DMS 273 (cell line): ENCODE measurements around the gene RAD51B.

Source experiments
- DNase-seq: peaks from one replicate; lab custom pipeline; 2025; ENCODE audit not compliant: unreplicated experiment; lab: John Stamatoyannopoulos, UW

The RAD51B gene

DNA sequence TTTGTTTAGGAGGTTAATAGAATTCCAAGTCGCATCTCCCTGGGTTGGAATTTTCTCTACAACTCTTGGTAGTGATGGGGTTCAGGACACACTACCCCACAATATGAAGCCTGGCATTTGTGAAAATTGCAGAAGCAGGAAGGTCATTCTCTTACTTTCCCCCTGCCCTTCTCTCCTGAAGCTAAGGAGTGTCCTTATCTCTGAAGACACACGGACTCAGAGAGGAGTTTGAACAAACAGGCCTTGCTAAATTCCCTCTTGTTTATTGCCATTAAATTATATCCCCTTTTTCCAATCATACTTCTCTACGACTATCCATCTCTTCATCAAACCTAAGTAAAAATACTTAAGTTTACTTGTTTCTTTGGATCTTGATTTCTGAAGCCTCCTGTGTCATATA lies 443.0 kb downstream of the RAD51B start:
- no peak for DNase-seq

DNA sequence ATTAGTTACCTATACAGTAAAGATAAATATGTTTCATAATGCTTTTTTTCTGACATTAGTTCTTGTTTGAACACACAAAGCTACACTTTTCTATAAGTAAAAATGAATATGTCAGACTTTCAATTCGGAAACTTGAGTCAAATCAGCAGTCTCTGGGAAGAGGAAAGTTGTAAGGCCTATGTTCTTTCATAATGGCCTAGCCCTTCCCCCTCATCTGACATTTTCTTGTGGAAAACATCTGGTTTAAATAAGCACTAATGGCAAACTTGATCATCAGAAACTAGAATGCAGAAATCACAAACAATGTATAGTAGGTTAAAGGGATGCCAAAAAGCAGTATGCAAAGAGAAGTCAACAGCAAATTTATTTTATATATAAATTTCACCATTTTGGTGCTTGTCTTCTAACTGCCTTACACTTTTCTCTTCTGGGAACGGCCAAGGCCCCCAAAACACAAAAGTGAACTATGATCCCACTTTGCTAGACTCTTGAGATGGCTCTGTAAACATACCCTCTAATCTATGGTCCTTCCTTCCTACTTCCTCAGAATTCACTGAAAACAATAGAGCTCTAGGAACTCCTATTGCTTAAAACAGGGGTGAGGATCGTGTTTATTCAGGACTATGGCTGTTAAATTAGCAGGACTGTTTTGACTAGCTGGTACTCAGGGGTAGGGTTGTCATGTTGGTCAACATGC lies 444.1 kb downstream of the RAD51B start:
- DNase-seq = no peak

GRCh38 chr14:68264260-68264569 lies 444.6 kb downstream of the RAD51B start:
- DNase-seq = no peak

DNA sequence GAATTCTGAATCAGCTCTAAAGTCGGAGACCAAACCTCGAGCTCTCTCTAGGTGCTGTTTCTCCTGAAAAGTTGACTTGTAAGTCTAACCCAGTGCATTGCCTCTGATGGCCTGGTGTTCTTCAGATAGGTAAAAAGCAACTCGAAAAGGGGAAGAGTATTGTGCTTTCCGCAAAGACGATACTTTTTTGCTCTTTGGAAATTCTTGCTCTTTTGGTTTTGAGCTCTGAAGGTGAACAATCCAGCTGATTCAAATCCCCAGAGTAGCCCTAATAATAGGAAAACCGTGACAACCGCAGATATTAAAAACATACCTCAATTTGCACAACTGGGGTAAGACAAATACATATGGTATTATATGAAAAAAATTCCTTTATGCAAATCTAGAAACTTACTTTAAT lies 447.4 kb downstream of the RAD51B start:
- no peak for DNase-seq

- DNase-seq = no peak
Observed at GRCh38 chr14:68268197-68268596, 448.6 kb downstream of the RAD51B start.

DNA sequence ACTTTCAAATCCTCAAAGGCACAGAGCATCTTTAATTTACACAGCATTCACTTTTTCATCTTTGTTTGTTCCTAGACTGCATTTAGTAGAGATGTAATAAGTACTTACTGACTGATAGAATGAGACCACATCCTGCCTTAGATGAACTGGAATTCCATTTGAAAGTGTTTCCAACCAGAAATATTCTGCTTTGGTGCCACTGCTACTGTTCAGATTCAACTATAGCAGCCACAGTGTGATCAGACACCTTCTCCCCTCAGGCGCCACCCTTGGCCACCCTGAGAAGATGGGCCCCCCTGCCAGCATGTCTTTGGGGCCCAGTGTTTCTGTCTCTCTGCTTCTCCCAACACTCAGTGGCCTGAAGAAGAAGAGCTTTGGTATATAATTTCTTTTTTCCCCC lies 449.1 kb downstream of the RAD51B start:
- DNase-seq = no peak

DNA sequence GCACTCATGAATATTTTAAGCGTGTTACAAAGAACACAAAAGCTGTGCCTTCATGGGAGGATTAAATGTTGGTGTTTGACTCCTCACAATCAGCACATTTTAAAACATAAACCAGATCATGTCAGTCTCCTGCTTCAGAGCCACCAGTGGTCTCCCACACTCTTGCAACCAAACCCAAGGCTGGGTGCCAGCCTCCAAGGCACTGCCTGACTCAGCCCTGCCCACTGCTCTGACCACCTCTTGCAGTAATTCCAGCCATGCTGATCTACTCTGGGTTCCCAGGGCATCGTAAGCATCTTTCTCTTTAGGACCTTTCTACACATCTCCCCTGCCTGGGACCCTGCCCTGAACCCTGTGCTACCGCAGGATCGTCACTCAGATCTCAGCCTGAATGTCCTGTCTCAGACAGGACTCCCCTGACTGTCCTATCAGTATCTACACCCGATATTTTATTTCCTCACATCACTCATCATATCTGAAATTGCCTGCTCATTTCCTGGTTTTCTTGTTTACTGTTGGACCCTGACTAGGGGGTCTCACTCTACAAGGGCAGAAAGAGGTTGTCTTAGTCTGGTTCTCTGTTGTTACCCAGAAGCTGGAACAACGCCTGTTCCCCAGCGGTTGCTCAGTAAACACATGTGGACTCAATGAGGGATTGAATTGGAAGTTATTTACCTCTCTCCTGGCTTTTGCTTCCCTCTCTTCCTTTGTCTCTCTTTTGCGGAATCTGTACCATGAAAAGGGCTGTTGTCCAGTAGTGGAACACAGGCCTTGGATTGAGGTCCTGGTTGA lies 449.8 kb downstream of the RAD51B start:
- DNase-seq = no peak

DNA sequence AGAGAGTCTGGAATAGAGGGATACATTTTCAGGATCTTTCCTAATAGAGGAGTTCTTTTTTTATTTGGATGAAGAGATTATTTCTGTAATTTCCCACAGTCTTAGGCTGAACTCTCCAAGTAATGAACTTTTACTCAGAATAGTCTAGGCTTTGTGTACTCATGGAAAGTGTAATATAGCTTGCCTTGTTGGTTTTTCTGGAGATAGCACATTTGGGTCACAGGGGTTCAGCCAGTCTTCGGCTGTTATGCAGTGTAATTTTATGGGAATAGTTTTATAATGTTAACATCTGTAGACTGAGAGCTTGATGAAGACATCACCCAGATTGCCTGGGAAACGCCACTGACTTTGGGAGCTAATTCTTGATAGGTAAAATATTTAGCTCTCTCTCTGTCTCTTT lies 450.8 kb downstream of the RAD51B start:
- DNase-seq = no peak

DNA sequence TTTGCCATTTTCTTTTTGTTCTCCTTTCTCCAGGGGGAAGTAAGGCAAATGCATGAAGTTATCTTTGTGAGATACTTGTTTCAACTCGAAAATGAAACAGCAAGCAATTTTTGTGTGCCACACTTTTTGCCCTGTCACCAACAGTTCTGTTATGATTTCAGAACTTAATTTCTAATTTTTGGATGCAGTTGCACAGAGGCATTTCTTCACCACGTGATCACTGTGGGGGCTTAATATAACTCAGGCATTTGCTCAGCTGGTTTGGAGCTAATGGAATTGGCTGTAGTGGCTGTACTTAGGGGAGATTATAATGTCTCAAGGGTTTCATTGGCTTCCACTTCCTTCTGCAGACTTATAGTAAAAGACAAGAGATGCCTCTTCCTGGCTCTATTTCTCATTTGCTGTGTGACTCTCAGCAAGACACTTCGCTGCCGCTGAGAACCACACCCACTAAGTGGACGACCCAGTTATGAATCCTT lies 452.4 kb downstream of the RAD51B start:
- DNase-seq = no peak

GRCh38 chr14:68273413-68273812 lies 453.8 kb downstream of the RAD51B start:
- DNase-seq = no peak

- no peak for DNase-seq
Observed at GRCh38 chr14:68274725-68275124, 455.1 kb downstream of the RAD51B start.

- DNase-seq = no peak
Observed at GRCh38 chr14:68278576-68279436, 459.2 kb downstream of the RAD51B start.

GRCh38 chr14:68279437-68279720 lies 459.8 kb downstream of the RAD51B start:
- DNase-seq = no peak

- DNase-seq = no peak
Observed at GRCh38 chr14:68279777-68280233, 460.2 kb downstream of the RAD51B start.

DNA sequence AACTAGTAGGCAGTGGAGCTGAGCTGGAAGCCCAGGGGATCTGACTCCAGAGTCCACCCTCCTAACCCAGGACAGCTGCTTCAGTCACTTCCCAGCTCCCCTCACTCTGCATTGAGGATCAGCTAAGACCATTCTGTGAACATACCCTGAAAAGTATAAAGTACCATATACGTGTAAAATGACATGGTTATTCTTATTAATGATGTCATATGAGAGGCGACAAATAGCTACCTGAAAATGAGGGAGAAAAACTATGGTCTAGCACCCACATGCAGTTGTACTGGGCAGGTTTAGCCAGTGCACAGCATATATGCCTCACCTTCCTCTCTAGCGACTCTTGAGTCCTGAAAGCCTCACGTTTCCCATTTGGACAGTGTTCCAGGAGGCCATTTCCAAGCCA lies 461.9 kb downstream of the RAD51B start:
- no peak for DNase-seq

GRCh38 chr14:68282479-68283377 lies 463.1 kb downstream of the RAD51B start:
- DNase-seq = no peak

DNA sequence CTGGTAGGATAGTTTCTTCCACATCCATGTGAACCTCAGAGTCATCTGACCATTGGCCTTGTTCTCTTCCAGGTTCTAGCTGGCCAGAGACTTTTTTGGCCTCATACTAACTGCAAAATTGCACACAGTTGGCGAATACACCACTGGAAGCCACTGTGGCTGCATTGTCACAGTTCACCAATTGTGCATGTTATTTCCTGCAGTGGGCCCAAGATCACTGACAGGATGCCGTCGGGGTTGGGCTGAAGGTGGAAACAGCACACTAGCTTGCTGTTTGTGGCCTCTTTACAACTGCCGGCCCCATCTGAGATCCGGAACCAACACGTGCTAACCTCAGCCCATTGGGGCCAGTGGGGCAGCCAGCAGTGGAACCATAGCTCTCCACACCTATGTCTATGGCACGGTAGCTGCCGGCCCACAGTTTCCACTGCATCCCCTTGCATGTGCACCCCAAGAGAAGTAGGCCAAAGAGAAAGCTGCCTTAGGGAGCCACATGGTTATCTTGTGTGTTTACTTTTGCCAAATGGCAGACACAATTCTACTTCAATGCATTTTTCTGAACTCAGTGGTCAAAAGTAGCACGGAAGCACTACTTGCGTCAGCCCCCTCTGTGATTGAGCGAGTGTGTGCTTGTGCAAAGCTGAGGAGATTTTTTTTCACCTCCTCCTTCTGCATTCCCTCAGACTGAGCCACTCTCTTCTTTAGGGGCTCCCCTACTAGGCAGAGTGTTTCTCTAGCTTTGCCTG lies 464.0 kb downstream of the RAD51B start:
- DNase-seq = no peak

DNA sequence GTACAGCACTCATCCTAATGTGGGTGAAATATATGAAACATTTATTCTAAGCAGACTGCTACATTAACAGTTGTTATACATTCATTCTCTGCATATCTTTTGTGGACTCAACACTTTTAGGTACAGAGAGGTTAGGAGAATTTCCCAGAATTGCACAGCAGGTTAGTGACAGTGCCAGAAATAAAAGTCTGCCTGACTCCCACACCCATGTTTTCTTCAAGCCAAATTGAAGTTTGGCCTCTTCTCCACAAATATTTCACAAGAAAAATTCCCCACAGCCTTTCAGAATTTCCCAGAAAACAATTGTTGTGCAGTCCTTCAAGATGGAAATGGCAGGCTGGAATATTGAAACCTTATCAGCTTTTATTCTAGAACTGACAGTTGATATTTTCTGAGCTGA lies 464.8 kb downstream of the RAD51B start:
- no peak for DNase-seq

DNA sequence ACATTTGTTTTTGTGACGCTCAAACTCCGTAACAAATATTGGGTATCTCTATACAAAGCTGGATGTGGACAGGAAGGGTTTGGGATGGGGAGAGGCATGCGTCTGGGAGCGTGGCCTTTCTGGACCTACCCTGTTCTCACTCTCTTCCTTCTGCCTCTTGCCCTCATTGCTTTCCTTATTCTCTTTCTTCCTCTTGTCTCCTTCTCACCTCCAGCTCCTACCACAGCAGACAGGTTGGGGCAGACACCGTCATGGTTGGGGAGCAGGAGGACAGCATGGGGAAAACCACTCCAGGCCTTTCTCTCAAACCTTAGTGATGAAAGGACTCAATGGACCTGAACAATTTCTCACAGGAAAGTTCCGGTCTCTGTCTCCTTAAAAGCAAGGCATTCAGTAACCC lies 465.3 kb downstream of the RAD51B start:
- no peak for DNase-seq
